Type B pancreatic cell (in vitro differentiated cells): ENCODE measurements around the gene PALD1. TPM values are rescaled to one million over a fixed set of nuclear protein-coding genes. Genes with fewer than 3 reads are reported as not detected.

Experiments used
- DNase-seq: peaks from one replicate; pipeline ENCODE4 v3.0.0; 2021; ENCODE audit warnings: mixed read lengths; ENCODE audit not compliant: unreplicated experiment; ENCODE audit errors: extremely low spot score
- H3K27ac Mint-ChIP-seq: 2 replicates; pipeline ENCODE4 v1.8.0; 2021; ENCODE audit warnings: mild to moderate bottlenecking, mixed read lengths
- H3K27me3 Mint-ChIP-seq: 2 replicates; pipeline ENCODE4 v1.8.0; 2021; ENCODE audit warnings: mixed read lengths
- H3K36me3 Mint-ChIP-seq: 2 replicates; pipeline ENCODE4 v1.8.0; 2021; ENCODE audit warnings: mixed read lengths
- H3K4me1 Mint-ChIP-seq: one replicate; pipeline ENCODE4 v1.8.0; 2021; ENCODE audit warnings: mixed read lengths; ENCODE audit not compliant: unreplicated experiment
- H3K4me3 Mint-ChIP-seq: 2 replicates; pipeline ENCODE4 v1.8.0; 2021; ENCODE audit warnings: mild to moderate bottlenecking, mixed read lengths
- H3K9me3 Mint-ChIP-seq: 2 replicates; pipeline ENCODE4 v1.8.0; 2021; ENCODE audit warnings: mixed read lengths
- CTCF ChIP-seq: fragments of 200-600 bp; sonication (generic); conservative IDR thresholded peaks from 2 replicates; pipeline ENCODE4 v1.5.0; 2021; ENCODE audit warnings: antibody characterized with exemption, mild to moderate bottlenecking
- total RNA-seq: library from RNA; stranded (reverse); gene quantifications from 2 replicates; pipeline ENCODE4 v1.2.1, GENCODE V29; 2021; ENCODE audit warnings: low replicate concordance

PALD1 gene
- total RNA-seq, 1 donor from 2014 or later, result 9.6 TPM

- peaks cover under 1% of the 10 kb centered on the region for H3K27me3 Mint-ChIP-seq
- DNase-seq, result no peak
- TF ChIP-seq CTCF, result no peak
- H3K4me1 Mint-ChIP-seq, result peaks cover 25% of the 10 kb centered on the region
- H3K9me3 Mint-ChIP-seq, result no peaks in the 10 kb centered on the region
- no peak overlapping the region for H3K4me3 Mint-ChIP-seq
- no peaks in the 10 kb centered on the region for H3K36me3 Mint-ChIP-seq
- no peak overlapping the region for H3K27ac Mint-ChIP-seq
Measured at GRCh38 chr10:70500368-70500767, 21.8 kb downstream of the PALD1 start.

- H3K9me3 Mint-ChIP-seq, result no peaks in the 10 kb centered on the region
Measured at GRCh38 chr10:70500812-70501301, 22.3 kb downstream of the PALD1 start.

GRCh38 chr10:70502406-70502805 is 23.8 kb downstream of the PALD1 start:
- no peaks in the 10 kb centered on the region for H3K27me3 Mint-ChIP-seq
- no peak for DNase-seq
- no peaks in the 10 kb centered on the region for H3K36me3 Mint-ChIP-seq
- H3K4me1 Mint-ChIP-seq, result peaks cover 23% of the 10 kb centered on the region
- no peak overlapping the region for H3K27ac Mint-ChIP-seq
- H3K9me3 Mint-ChIP-seq, result no peaks in the 10 kb centered on the region
- H3K4me3 Mint-ChIP-seq, result no peak overlapping the region
- no peak for TF ChIP-seq CTCF

More at GRCh38 chr10:70500812-70501301, 22.3 kb downstream of the PALD1 start:
- no peak for DNase-seq
- no peaks in the 10 kb centered on the region for H3K36me3 Mint-ChIP-seq
- no peak overlapping the region for H3K27ac Mint-ChIP-seq
- H3K27me3 Mint-ChIP-seq, result no peaks in the 10 kb centered on the region
- no peak for TF ChIP-seq CTCF
- no peak overlapping the region for H3K4me3 Mint-ChIP-seq
- H3K4me1 Mint-ChIP-seq, result peaks cover 23% of the 10 kb centered on the region

GRCh38 chr10:70503776-70504175 is 25.2 kb downstream of the PALD1 start:
- Mint-ChIP-seq H3K36me3 (no peaks in the 10 kb centered on the region), H3K4me3 (no peak overlapping the region), H3K9me3 (no peaks in the 10 kb centered on the region), H3K27ac (no peak overlapping the region), H3K4me1 (peaks cover 27% of the 10 kb centered on the region), H3K27me3 (no peaks in the 10 kb centered on the region)
- DNase-seq, result no peak
- no peak for TF ChIP-seq CTCF

GRCh38 chr10:70504521-70505358 is 26.2 kb downstream of the PALD1 start:
- Mint-ChIP-seq H3K27me3 (no peaks in the 10 kb centered on the region), H3K36me3 (no peaks in the 10 kb centered on the region), H3K9me3 (no peaks in the 10 kb centered on the region), H3K4me1 (peaks cover 28% of the 10 kb centered on the region), H3K4me3 (no peak overlapping the region), H3K27ac (no peak overlapping the region)
- no peak for TF ChIP-seq CTCF
- DNase-seq, result no peak
